Breast epithelium (tissue), 4 donors: ENCODE measurements around the gene ACP7. TPM values are rescaled to one million over a fixed set of nuclear protein-coding genes. Genes with fewer than 3 reads are reported as not detected.

Experiments
- DNase-seq, 2 donors: peaks; one replicate each; pipeline ENCODE4 v3.0.0-alpha.2; 2019; ENCODE audit warnings: low spot score in 2 of 2
- H3K27ac ChIP-seq, 2 donors: fragments of 200-600 bp; sonication (generic) in 1 of 2; one replicate each; pipeline ENCODE4 v1.5.1; 2016 to 2019; ENCODE audit warnings: mild to moderate bottlenecking in 1 of 2
- H3K27me3 ChIP-seq, 2 donors: fragments of 200-600 bp; sonication (generic) in 1 of 2; one replicate each; pipeline versions ENCODE4 v1.5.1 to v1.6.0; 2017 to 2019; ENCODE audit warnings: control low read depth in 1 of 2, mild to moderate bottlenecking in 1 of 2
- H3K36me3 ChIP-seq: fragments of 200-600 bp; one replicate; pipeline ENCODE4 v1.5.1; 2019
- H3K4me1 ChIP-seq, 2 donors: fragments of 200-600 bp; sonication (generic); one replicate each; pipeline ENCODE4 v1.5.1; 2016 to 2019; ENCODE audit warnings: control low read depth in 1 of 2
- H3K4me3 ChIP-seq, 3 donors: fragments of 200-600 bp; sonication (generic); 1 replicate in 2 of 3; 2 replicates in 1 of 3; pipeline ENCODE4 v1.5.1; 2016 to 2019; ENCODE audit warnings: mild to moderate bottlenecking in 3 of 3, moderate library complexity in 2 of 3
- H3K9me3 ChIP-seq, 2 donors: fragments of 200-600 bp; sonication (generic) in 1 of 2; one replicate each; pipeline ENCODE4 v1.5.1; 2016 to 2019; ENCODE audit warnings: control low read depth in 1 of 2
- CTCF ChIP-seq, 3 donors: fragments of 450-650 bp; IDR thresholded peaks; one replicate each; pipeline ENCODE4 v1.5.1; 2016 to 2017; ENCODE audit warnings: antibody characterized with exemption in 3 of 3, mild to moderate bottlenecking in 3 of 3, moderate library complexity in 3 of 3
- POLR2A ChIP-seq: fragments of 450-650 bp; IDR thresholded peaks from one replicate; pipeline ENCODE4 v1.6.1; 2016; ENCODE audit warnings: antibody characterized with exemption, mild to moderate bottlenecking, moderate library complexity
- POLR2AphosphoS5 ChIP-seq, 3 donors: sonication (generic); formaldehyde crosslinking; IDR thresholded peaks; one replicate each; pipeline ENCODE4 v1.6.1; 2017; ENCODE audit warnings: antibody characterized with exemption in 3 of 3
- intact Hi-C: fragments of 100-400 bp; cut with DNase I; formaldehyde crosslinking; loops from one replicate; pipeline ENCODE4 v1.15.1; 2023; ENCODE audit warnings: low total_unique reads
- total RNA-seq, 3 donors: library from RNA; depleted of rRNA; stranded (reverse); fragments of >200 nt; gene quantifications; one replicate each; pipeline ENCODE4 v1.1.0, GENCODE V29; 2016

ACP7 gene
- total RNA-seq, 3 donors from 2014 or later, result not detected

- no peak for TF ChIP-seq POLR2AphosphoS5 (IDR thresholded peaks at IDR 0.05)
- TF ChIP-seq CTCF (IDR thresholded peaks at IDR 0.05), result no peak
- TF ChIP-seq POLR2A, result no peak
- peak overlapping the region in 1 of 2 donors; percentile 1 for H3K27ac ChIP-seq
Measured at GRCh38 chr19:39147480-39147879, 63.3 kb downstream of the ACP7 start.

GRCh38 chr19:39148939-39149529, 64.9 kb downstream of the ACP7 start:
- intact Hi-C loops, result no loop called here
- DNase-seq, result no peak
- H3K36me3 ChIP-seq, result no peaks in the 10 kb centered on the region
- H3K27ac ChIP-seq, result no peak overlapping the region
- no peak for TF ChIP-seq POLR2A
- TF ChIP-seq POLR2AphosphoS5 (IDR thresholded peaks at IDR 0.05), result no peak
- no peak for TF ChIP-seq CTCF (IDR thresholded peaks at IDR 0.05)
- no peak overlapping the region for H3K4me3 ChIP-seq
- H3K27me3 ChIP-seq, result no peaks in the 10 kb centered on the region
- H3K9me3 ChIP-seq, result no peaks in the 10 kb centered on the region
- H3K4me1 ChIP-seq, result peaks cover 3 to 20% of the 10 kb centered on the region in 2 donors

More at GRCh38 chr19:39147480-39147879, 63.3 kb downstream of the ACP7 start:
- DNase-seq, result no peak
- H3K4me3 ChIP-seq, result no peak overlapping the region
- peaks cover 3 to 23% of the 10 kb centered on the region in 2 donors for H3K4me1 ChIP-seq
- intact Hi-C loops, result no loop called here
- no peaks in the 10 kb centered on the region for H3K36me3 ChIP-seq
- no peaks in the 10 kb centered on the region for H3K9me3 ChIP-seq
- H3K27me3 ChIP-seq, result no peaks in the 10 kb centered on the region

- TF ChIP-seq CTCF (IDR thresholded peaks at IDR 0.05) (no peak), POLR2A (no peak), POLR2AphosphoS5 (IDR thresholded peaks at IDR 0.05) (no peak)
- Histone ChIP-seq H3K27me3 (no peaks in the 10 kb centered on the region), H3K27ac (peak overlapping the region in 1 of 2 donors; percentile 29), H3K4me3 (no peak overlapping the region), H3K36me3 (no peaks in the 10 kb centered on the region), H3K9me3 (no peaks in the 10 kb centered on the region), H3K4me1 (peaks cover 9 to 16% of the 10 kb centered on the region in 2 donors)
- DNase-seq, result no peak
- intact Hi-C loops, result no loop called here
Measured at GRCh38 chr19:39150235-39150634, 66.1 kb downstream of the ACP7 start.

GRCh38 chr19:39150807-39151600, 66.8 kb downstream of the ACP7 start:
- no peak for TF ChIP-seq POLR2A
- TF ChIP-seq CTCF (IDR thresholded peaks at IDR 0.05), result no peak
- no peak for TF ChIP-seq POLR2AphosphoS5 (IDR thresholded peaks at IDR 0.05)
- no peaks in the 10 kb centered on the region for H3K27me3 ChIP-seq
- no peak overlapping the region for H3K4me3 ChIP-seq
- H3K4me1 ChIP-seq, result peaks cover 15 to 22% of the 10 kb centered on the region in 2 donors
- H3K27ac ChIP-seq, result no peak overlapping the region
- intact Hi-C loops, result no loop called here
- H3K9me3 ChIP-seq, result no peaks in the 10 kb centered on the region
- no peak for DNase-seq
- H3K36me3 ChIP-seq, result no peaks in the 10 kb centered on the region

GRCh38 chr19:39152066-39152465, 67.9 kb downstream of the ACP7 start:
- TF ChIP-seq POLR2AphosphoS5 (IDR thresholded peaks at IDR 0.05) (no peak), POLR2A (no peak), CTCF (IDR thresholded peaks at IDR 0.05) (no peak)
- Histone ChIP-seq H3K27ac (no peak overlapping the region), H3K36me3 (no peaks in the 10 kb centered on the region), H3K27me3 (no peaks in the 10 kb centered on the region), H3K4me1 (peaks cover 26 to 33% of the 10 kb centered on the region in 2 donors), H3K9me3 (no peaks in the 10 kb centered on the region), H3K4me3 (no peak overlapping the region)
- intact Hi-C loops, result no loop called here
- no peak for DNase-seq
